Measurements from ENCODE around the gene RAB11FIP3.

Gene RAB11FIP3

GRCh38 chr16:554640-555365, 129.4 kb downstream of the RAB11FIP3 start:
- no peak for DNase-seq (ENCODE audit: low read depth in 2 of 2)

GRCh38 chr16:555528-556473, 130.4 kb downstream of the RAB11FIP3 start:
- DNase-seq (ENCODE audit: low read depth in 2 of 2), result no peak

- DNase-seq (ENCODE audit: low read depth in 2 of 2), result no peak
These were observed 131.2 kb downstream of the RAB11FIP3 start for GRCh38 chr16:556474-557173.

- DNase-seq (ENCODE audit: low read depth in 2 of 2), result no peak
These were observed 132.2 kb downstream of the RAB11FIP3 start for GRCh38 chr16:557463-558297.

- DNase-seq (ENCODE audit: low read depth in 2 of 2), result no peak
These were observed 133.0 kb downstream of the RAB11FIP3 start for GRCh38 chr16:558298-559020.

GRCh38 chr16:559021-559380, 133.6 kb downstream of the RAB11FIP3 start:
- no peak for DNase-seq (ENCODE audit: low read depth in 2 of 2)

- no peak for DNase-seq (ENCODE audit: low read depth in 2 of 2)
These were observed 134.2 kb downstream of the RAB11FIP3 start for GRCh38 chr16:559411-560203.

GRCh38 chr16:560204-560700, 134.8 kb downstream of the RAB11FIP3 start, which contains the start of gene PRR35:
Gene PRR35, plus strand, starts transcription at chr16:560394. Its CDS starts 2,901 bp downstream, at chr16:563295.
- no peak for DNase-seq (ENCODE audit: low read depth in 2 of 2)

GRCh38 chr16:560701-561412, 135.4 kb downstream of the RAB11FIP3 start:
- no peak for DNase-seq (ENCODE audit: low read depth in 2 of 2)

GRCh38 chr16:561413-561794, 136.0 kb downstream of the RAB11FIP3 start:
- DNase-seq (ENCODE audit: low read depth in 2 of 2), result no peak

GRCh38 chr16:561957-562938, 136.8 kb downstream of the RAB11FIP3 start:
- DNase-seq (ENCODE audit: low read depth in 2 of 2), result no peak

GRCh38 chr16:563072-563644, 137.7 kb downstream of the RAB11FIP3 start:
- no peak for DNase-seq (ENCODE audit: low read depth in 2 of 2)

GRCh38 chr16:564690-565418, 139.4 kb downstream of the RAB11FIP3 start:
- DNase-seq (ENCODE audit: low read depth in 2 of 2), result no peak

GRCh38 chr16:565419-566330, 140.2 kb downstream of the RAB11FIP3 start:
- DNase-seq (ENCODE audit: low read depth in 2 of 2), result no peak
